IPS-NIHi7 (cell line): ENCODE measurements around the gene NXPH4.

ENCODE experiments used
- DNase-seq: peaks from one replicate; pipeline ENCODE4 v3.0.0; 2012; ENCODE audit warnings: mixed read lengths; ENCODE audit errors: extremely low spot score

The NXPH4 gene

GRCh38 chr12:57242691-57243454, 26.3 kb downstream of the NXPH4 start:
- DNase-seq = peak; percentile 85

DNA sequence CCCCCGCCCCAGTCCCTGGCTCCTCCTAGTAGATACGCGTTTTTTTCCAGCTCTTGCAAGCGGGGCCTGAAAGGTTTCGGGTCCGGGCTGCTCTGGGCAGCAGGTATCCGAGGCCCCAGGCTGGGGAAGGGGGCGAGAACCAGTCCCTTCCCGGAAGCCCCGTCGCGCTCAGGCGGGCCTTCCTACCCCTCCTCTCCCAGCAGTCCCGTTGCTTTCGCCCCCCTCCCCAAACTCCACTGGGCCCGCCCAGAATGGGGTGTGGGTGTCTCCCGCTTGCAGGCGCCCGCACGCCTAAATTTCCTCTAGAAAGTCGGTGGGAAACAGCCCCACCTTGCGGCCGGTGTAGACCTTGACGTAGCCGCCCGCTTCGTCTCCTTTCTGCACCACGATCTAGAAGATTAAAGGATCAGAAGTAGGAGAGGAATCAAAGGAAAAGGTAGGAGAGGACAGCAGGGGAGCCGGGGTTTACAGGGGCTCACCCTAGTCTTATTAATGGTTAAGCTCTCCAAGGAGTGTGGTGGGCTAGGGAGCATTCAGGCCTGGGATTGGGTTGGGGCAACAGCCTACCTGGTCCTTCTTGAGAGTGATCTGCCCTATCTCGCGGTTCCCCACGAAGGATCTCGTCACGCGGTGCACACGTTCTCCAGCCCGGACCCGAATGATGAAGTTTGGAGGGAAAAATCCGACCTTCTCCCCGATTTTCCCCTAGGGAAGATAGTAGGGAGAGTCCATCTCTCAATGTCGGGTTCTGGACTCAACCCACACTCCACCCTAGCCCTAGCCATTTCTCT, 27.1 kb downstream of the NXPH4 start:
- DNase-seq = peak; percentile 87

GRCh38 chr12:57244312-57244696, 27.7 kb downstream of the NXPH4 start:
- no peak for DNase-seq

- DNase-seq = no peak
Measured at GRCh38 chr12:57247041-57247440, 30.4 kb downstream of the NXPH4 start.

- DNase-seq = no peak
Measured at GRCh38 chr12:57248934-57249742, 32.5 kb downstream of the NXPH4 start.

DNA sequence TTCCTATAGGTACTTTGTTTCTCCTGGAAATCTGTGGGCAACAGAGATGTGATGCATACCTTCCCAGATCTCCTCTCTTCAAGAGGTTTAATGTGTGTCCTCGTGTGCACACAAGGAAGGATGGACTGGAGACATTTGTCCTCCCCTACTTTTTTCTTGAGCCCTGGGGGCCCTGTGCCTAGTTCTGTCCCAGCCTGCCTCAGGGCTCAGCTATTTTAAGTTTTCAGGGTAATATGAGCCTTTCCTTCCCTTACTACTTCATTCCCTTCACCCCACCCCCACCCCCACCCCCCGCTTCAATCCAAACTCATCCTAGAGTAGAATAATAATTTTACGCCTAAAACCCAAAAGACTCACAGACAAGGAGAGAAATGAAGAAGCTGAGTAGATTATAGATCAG, 33.9 kb downstream of the NXPH4 start:
- no peak for DNase-seq

- DNase-seq = no peak
Measured at GRCh38 chr12:57250956-57251355, 34.4 kb downstream of the NXPH4 start, which contains the start of gene STAC3. Gene STAC3, minus strand, starts transcription at chr12:57251187. Its CDS starts 1,551 bp downstream, at chr12:57249636.

GRCh38 chr12:57254506-57255280, 38.1 kb downstream of the NXPH4 start:
- DNase-seq = no peak

DNA sequence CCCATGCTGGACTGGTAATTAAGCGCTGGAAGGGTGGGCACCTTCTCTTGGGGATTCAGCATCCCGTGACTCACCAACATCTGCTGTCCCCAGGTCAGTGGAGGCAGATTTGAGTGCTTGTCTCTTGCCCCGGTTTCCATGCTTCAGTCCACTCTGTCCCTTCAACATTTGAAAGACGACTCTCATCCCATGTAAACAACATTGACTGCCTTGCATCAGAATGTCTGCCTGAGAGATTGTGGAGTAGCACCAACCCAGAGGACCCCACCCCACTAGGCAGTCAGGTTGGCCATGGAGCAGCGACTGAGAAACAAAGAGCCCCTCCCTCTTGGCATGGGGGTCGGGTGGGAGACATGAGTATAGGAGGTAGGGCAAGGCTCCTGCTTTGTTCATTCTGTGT, 39.3 kb downstream of the NXPH4 start:
- no peak for DNase-seq

DNA sequence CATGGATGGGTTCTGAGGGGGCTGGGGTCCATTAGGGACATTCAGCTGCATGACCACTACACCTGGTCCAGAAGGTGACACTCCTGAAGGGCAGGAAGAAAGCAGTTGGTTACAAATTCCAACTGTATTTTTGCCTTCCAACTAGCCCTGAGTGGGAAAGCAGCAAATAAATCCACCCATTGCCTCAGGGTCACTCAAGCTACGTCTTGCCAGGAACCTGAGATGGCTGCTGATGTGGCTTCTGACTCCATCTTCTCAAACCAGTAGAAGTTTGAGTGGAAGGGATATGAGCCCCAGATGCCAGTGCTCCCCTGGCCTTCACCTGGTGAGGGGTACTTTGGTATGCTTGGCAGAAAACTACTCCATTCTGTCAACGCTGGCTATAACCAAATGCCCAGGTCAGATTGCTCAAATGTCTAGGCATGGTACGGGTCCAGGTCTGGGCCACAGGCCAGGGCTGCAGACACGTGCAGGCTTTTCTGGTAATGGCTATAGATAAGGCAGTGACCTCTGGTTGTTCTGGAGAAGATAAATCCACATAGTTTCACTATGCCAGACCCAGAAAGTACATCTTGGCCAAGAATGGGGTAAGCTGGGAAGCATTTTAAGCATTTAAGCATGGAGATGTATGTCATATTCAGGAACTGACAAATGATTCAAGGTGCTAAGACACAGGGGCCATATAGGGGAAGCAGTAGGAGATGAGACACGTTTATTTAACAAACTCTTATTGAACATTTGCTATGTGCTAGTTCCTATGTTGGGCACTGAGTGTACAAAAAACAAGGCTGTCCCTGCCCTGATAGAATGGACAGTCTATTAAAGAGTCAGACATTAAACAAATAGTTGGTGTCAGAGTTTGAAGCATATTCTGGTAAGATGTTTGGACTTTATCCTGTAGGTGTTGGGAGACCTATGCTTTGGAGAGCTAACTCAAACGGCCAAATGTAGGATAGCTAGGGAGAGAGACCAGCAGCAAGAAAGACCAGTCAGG, 42.7 kb downstream of the NXPH4 start:
- no peak for DNase-seq

- DNase-seq = no peak
Measured at GRCh38 chr12:57260366-57260765, 43.8 kb downstream of the NXPH4 start.

DNA sequence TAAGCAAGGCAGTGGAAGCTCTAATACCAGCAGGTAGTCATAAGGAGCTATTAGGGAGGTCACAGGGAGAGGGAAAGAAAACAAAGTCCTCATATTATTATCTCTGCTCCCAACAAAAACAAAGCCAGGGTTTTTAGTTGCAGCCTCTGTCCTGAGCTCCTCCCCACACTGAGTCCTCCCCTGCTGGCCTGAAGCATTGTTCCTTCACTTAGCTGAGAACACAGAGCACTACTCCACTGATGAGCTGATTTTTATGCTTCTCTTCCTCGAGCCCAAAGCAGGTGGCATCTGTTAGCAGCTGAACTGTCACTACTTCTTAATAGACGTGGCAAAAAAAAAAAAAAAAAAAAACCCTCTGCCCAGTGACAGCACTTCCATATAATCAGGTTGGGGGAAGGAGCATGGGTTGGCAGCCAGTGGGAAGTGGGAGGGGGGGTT, 44.9 kb downstream of the NXPH4 start:
- no peak for DNase-seq

- DNase-seq = no peak
Measured at GRCh38 chr12:57262126-57262822, 45.7 kb downstream of the NXPH4 start.

GRCh38 chr12:57263096-57263495, 46.5 kb downstream of the NXPH4 start:
- no peak for DNase-seq

DNA sequence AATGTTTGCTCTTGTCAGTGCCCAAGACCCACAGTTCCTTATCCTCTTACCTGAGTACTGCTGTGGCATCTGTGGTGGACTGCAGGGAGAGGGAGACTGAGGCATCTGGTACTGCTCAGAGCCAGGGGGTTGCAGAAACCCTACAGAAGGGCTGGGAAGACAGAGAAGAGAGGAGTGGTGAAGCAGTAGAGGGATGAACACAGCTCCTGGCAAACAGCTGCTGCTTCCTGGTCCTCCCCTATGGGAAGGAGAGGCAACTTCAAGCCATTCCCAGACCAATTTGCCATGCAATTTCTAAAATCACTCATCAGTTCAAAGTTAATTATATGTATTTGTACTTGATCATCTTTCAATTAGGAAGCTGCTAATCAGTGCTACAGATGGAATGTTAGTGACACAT, 50.1 kb downstream of the NXPH4 start:
- DNase-seq = no peak

DNA sequence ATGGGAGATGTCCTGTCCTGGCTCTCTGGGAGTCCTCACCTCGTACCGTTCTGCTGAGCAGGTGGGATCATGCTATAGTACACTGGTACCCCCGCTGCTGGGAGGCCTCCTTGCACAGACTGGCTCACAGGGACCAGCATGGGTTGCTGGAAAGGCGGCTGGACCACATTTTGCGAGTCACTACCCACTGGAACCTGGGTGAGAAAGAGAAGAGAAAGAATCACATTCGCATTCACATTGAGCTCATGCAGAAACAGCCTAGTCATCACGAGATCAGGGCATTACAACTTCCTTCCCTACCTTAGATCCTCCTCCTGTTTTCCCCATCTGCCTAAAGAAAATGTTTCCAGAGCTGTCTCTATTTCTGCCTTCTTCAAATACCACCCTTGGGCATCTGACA, 51.7 kb downstream of the NXPH4 start:
- no peak for DNase-seq

DNA sequence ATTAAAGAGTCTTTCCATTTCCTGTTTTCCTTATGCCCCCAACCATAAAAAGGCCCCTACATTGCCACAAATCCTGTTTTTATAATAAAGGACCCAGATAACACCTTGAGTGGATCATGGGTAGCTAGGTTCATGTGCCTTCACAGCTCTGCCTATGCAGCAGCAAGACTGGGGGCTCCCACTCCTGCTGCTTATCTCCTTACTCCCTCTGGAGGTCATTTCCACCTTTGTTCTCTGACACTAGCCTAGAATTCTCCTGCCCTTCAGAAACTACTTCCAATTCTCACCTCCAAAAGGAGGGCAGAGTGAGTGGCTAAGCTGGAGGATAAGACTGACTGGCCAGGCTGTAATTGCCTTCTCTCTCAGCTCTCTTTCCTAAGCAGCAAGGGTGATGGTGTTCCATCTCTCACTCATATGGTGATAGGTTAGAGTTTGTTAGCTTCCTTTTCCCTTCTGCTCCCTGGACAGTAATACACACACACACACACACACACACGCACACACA, 54.4 kb downstream of the NXPH4 start:
- peak; percentile 62 for DNase-seq

DNA sequence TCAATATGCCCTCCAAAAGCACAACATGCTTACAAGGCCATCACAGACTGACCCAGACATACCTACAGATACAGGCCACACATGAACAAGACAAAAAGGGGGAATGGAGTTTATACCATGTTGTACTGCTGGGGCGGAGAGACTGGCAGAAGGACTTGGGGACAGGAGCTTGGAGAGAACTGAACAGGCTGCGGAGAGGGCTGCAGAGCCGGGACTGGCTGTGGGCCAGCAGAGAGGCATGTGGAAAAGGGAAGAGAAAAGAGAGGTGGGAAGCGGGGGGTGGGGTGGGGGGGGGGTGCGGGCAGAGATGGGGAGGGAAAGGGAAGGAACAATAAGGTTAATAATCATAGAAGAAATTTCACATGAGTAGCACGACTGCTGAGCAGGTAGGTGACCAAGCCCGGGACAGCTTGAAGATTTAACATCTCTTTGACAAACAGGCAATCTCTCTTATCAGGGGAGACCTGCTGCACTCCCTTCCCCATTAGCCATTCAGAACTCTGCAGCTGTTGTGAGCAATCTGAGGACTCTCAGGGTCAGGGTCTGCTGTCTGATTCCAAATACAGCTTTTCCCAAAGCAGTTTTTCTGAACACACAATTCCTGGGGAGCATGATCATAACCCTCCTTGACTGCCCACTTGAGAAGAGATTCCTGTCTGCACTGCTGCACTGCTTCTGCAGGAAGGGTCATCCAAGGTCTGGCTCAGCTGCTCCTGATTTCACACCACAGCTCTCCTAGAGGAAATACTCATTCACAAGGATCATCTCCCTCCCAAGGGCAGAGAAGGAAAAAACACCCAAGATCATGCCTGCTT, 56.0 kb downstream of the NXPH4 start:
- no peak for DNase-seq
